ENCODE results near the gene TMEM9B. TPM values are rescaled to one million over a fixed set of nuclear protein-coding genes. Genes with fewer than 3 reads are reported as not detected.

TMEM9B gene
- total RNA-seq, 1 experiment from 2014 or later: 29.6 TPM

DNA sequence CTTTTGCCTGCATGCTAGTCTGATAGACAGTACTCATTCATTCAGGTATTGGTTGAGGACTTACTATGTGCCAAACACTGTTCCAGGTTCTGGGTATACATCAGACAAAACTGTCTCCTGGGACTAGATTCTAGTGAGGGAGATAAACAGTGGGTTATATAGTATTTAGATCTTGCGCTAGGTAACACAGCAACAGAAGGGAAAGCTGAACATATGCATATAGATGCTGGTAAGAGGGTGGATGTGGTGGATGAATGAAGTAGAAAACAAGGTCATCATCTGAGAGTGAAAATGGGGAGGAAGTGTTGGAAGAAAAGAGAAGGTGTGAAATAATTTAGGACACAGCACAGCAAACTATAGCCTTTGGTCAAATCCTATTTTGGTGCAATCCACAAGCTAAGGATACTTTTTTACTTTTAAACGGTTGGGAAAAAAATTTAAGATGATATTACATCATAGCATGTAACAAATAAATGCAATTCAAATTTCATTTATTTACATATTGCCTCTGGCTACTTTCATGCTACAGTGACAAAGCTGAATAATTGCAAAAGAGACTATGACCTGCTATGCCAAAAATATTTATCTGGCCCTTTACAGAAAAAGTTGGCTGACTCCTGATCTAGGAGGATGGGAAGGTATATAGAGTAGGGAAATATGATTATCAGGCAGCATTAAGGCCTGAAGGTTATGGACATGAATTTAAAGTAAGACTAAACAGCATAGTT, 7.1 kb upstream of the TMEM9B start:
- Mint-ChIP-seq H3K4me3 (ENCODE audit: unreplicated experiment) (no peak overlapping the region), H3K36me3 (ENCODE audit: insufficient read depth, unreplicated experiment) (no peaks in the 10 kb centered on the region), H3K27me3 (ENCODE audit: insufficient read depth, unreplicated experiment) (no peaks in the 10 kb centered on the region), H3K27ac (ENCODE audit: unreplicated experiment) (no peak overlapping the region), H3K9me3 (ENCODE audit: unreplicated experiment) (no peaks in the 10 kb centered on the region), H3K4me1 (ENCODE audit: low read depth, unreplicated experiment) (no peaks in the 10 kb centered on the region)
- no peak overlapping the region for H3K4me3 ChIP-seq (ENCODE audit: low read depth, low read length)
- TF ChIP-seq, protein P1, sequence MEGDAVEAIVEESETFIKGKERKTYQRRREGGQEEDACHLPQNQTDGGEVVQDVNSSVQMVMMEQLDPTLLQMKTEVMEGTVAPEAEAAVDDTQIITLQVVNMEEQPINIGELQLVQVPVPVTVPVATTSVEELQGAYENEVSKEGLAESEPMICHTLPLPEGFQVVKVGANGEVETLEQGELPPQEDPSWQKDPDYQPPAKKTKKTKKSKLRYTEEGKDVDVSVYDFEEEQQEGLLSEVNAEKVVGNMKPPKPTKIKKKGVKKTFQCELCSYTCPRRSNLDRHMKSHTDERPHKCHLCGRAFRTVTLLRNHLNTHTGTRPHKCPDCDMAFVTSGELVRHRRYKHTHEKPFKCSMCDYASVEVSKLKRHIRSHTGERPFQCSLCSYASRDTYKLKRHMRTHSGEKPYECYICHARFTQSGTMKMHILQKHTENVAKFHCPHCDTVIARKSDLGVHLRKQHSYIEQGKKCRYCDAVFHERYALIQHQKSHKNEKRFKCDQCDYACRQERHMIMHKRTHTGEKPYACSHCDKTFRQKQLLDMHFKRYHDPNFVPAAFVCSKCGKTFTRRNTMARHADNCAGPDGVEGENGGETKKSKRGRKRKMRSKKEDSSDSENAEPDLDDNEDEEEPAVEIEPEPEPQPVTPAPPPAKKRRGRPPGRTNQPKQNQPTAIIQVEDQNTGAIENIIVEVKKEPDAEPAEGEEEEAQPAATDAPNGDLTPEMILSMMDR (IDR thresholded peaks at IDR 0.05; ENCODE audit: insufficient read depth in 1 of 2, low read depth in 1 of 2, low read length in 1 of 2, severe bottlenecking in 1 of 2, unreplicated experiment in 1 of 2): no peak
- ChIA-PET CTCF (no interaction called here), POLR2A (no interaction called here)
- no peaks in the 10 kb centered on the region for H3K9me3 ChIP-seq
- no peaks in the 10 kb centered on the region for H3K36me3 ChIP-seq (ENCODE audit: control insufficient read depth, insufficient read depth, low read length)
- DNase-seq: no peak
- H3K4me1 ChIP-seq: no peaks in the 10 kb centered on the region
- no TSS peak for BruUV-seq (replicated peaks)
- intact Hi-C loops (cut with micrococcal nuclease; ENCODE audit: unreplicated experiment): no loop called here
- H3K27me3 ChIP-seq (replicated peaks; ENCODE audit: control insufficient read depth, insufficient read depth, low read length): no peaks in the 10 kb centered on the region

DNA sequence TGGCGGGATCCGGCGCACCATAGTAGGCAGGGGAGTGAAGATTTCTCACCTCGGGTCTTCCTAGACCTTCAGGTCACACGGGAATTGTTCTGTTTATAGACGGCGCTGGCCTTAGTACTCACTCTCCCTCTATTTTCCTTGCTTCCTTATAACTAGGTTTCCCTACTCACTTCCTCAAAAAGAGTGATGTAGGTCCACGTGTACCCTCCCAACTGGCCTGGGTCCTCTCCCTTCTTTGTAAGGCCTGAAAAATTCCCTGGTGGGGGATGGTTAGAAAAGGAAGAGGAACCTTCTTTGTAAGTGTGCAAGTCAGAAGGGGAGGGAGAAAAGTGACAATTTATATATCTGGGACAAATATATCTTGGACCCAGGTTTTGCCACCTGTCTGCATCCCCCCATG, 2.9 kb upstream of the TMEM9B start:
- CTCF ChIA-PET: no interaction called here
- TF ChIP-seq, protein P1 (IDR thresholded peaks at IDR 0.05; ENCODE audit: insufficient read depth in 1 of 2, low read depth in 1 of 2, low read length in 1 of 2, severe bottlenecking in 1 of 2, unreplicated experiment in 1 of 2): no peak

DNA sequence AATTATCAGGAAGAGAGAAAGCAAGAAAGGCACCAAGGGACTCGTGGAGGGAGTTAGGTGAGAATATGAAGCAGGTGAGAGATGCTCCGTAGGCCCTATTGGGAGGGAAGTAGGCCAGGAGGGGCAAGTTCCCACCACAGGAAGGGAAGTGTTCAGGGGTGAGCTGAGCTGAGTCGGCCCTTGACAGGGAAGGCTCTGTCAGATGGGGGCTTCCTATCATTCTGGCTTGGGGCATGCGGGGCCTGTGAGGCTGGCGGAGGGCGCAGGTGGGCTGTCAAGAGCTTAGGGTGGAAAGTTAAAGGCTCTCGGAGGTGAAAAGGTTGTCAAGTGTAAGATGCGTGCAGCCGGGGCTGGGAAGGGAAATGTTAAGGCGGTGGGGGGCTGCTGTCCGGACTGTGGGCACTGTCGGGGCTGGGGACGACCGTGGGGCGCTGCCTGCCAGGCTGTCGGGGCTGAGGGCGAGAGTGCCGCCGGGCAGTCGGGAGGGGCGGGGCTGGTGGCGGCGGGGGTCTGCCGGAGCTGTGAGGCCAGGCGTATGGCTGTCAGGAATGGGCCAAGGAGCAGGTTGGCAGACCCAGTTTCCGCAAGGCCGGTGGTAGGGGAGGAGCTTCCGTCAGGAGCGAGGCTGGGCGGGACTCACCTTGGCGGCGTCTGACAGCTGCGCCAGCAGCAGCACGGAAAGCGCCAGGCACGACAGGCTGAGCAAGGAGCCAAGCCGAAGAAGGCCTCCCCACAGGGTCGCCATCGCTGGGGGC, 496 bp downstream of the TMEM9B start:
- CTCF ChIA-PET: interaction anchor here (0.8 to 1.8 kb wide), 2 partner anchors 174 kb away, joined by 3 to 9 read pairs; no protein-coding TSS in a partner anchor
- intact Hi-C loops (cut with micrococcal nuclease; ENCODE audit: unreplicated experiment): loop anchor here (1.0 kb wide), 1 partner anchor 52 kb away; the partner anchor contains the start of gene AKIP1
- H3K27ac Mint-ChIP-seq (ENCODE audit: unreplicated experiment): peak overlapping the region; percentile 48

More for the DNA sequence above, 2.9 kb upstream of the TMEM9B start:
- H3K27me3 ChIP-seq (replicated peaks; ENCODE audit: control insufficient read depth, insufficient read depth, low read length): no peaks in the 10 kb centered on the region
- POLR2A ChIA-PET: no interaction called here
- no TSS peak for BruUV-seq (replicated peaks)
- Mint-ChIP-seq H3K36me3 (ENCODE audit: insufficient read depth, unreplicated experiment) (no peaks in the 10 kb centered on the region), H3K27me3 (ENCODE audit: insufficient read depth, unreplicated experiment) (no peaks in the 10 kb centered on the region), H3K4me1 (ENCODE audit: low read depth, unreplicated experiment) (peaks cover 6% of the 10 kb centered on the region), H3K4me3 (ENCODE audit: unreplicated experiment) (no peak overlapping the region), H3K27ac (ENCODE audit: unreplicated experiment) (no peak overlapping the region), H3K9me3 (ENCODE audit: unreplicated experiment) (no peaks in the 10 kb centered on the region)
- no peaks in the 10 kb centered on the region for H3K36me3 ChIP-seq (ENCODE audit: control insufficient read depth, insufficient read depth, low read length)
- no peaks in the 10 kb centered on the region for H3K9me3 ChIP-seq
- intact Hi-C loops (cut with micrococcal nuclease; ENCODE audit: unreplicated experiment): no loop called here
- no peak for DNase-seq
- H3K4me3 ChIP-seq (ENCODE audit: low read depth, low read length): no peak overlapping the region
- H3K4me1 ChIP-seq: no peaks in the 10 kb centered on the region

More for the DNA sequence above, 496 bp downstream of the TMEM9B start:
- H3K9me3 ChIP-seq: no peaks in the 10 kb centered on the region
- H3K4me1 ChIP-seq: no peaks in the 10 kb centered on the region
- no TSS peak for BruUV-seq (replicated peaks)
- no peaks in the 10 kb centered on the region for H3K27me3 ChIP-seq (replicated peaks; ENCODE audit: control insufficient read depth, insufficient read depth, low read length)
- POLR2A ChIA-PET: interaction anchor here (1.0 to 1.7 kb wide), 5 partner anchors 12 to 275 kb away, joined by 3 to 7 read pairs (median 4); partner anchors contain the start of gene AKIP1
- DNase-seq: peak; percentile 85
- Mint-ChIP-seq H3K4me3 (ENCODE audit: unreplicated experiment) (peak overlapping the region; percentile 84), H3K9me3 (ENCODE audit: unreplicated experiment) (no peaks in the 10 kb centered on the region), H3K4me1 (ENCODE audit: low read depth, unreplicated experiment) (peaks cover 6% of the 10 kb centered on the region), H3K27me3 (ENCODE audit: insufficient read depth, unreplicated experiment) (no peaks in the 10 kb centered on the region), H3K36me3 (ENCODE audit: insufficient read depth, unreplicated experiment) (no peaks in the 10 kb centered on the region)
- H3K4me3 ChIP-seq (ENCODE audit: low read depth, low read length): peak overlapping the region; percentile 95
- TF ChIP-seq, protein P1 (IDR thresholded peaks at IDR 0.05; ENCODE audit: insufficient read depth in 1 of 2, low read depth in 1 of 2, low read length in 1 of 2, severe bottlenecking in 1 of 2, unreplicated experiment in 1 of 2): no peak
- no peaks in the 10 kb centered on the region for H3K36me3 ChIP-seq (ENCODE audit: control insufficient read depth, insufficient read depth, low read length)

Data from Caco-2 (cell line).